ENCODE data around the gene ANKHD1. TPM values are rescaled to one million over a fixed set of nuclear protein-coding genes. Genes with fewer than 3 reads are reported as not detected.
A peak's percentile ranks its signal among the peaks of the same experiment; 100 is the strongest.

The ANKHD1 gene
- total and polyA plus RNA-seq, 2 donors from 2014 or later: 26.4 to 130 TPM

GRCh38 chr5:140356853-140357725 is 44.5 kb upstream of the ANKHD1 start:
- H3K27me3 ChIP-seq (ENCODE audit: control insufficient read depth, insufficient read depth, low read length): no peaks in the 10 kb centered on the region
- intact Hi-C loops (cut with DNase I): no loop called here
- H3K9me3 ChIP-seq (ENCODE audit: control insufficient read depth in 2 of 3, insufficient read depth in 1 of 3, low read length in 3 of 3): no peaks in the 10 kb centered on the region
- peak overlapping the region in 1 of 3 donors; percentile 36 for H3K4me3 ChIP-seq (ENCODE audit: low read length in 3 of 3)
- no peak overlapping the region for H3K9ac ChIP-seq (ENCODE audit: low read length in 3 of 3)
- no peak for FAIRE-seq
- H3K27ac ChIP-seq (ENCODE audit: low read depth in 2 of 2, low read length in 2 of 2): no peak overlapping the region
- H3K4me1 ChIP-seq (ENCODE audit: control insufficient read depth in 2 of 3, insufficient read depth in 2 of 3, low read depth in 1 of 3, low read length in 3 of 3): peaks cover 0 to 2% (median 0%) of the 10 kb centered on the region in 3 donors
- peak in 1 of 5 donors; percentile 86 for DNase-seq
- no peak for TF ChIP-seq CTCF (IDR thresholded peaks at IDR 0.05; ENCODE audit: borderline replicate concordance, extremely low read depth, insufficient read depth)
- H3K36me3 ChIP-seq (ENCODE audit: control insufficient read depth in 2 of 3, insufficient read depth in 3 of 3, low read length in 3 of 3): no peaks in the 10 kb centered on the region

- TF ChIP-seq CTCF (IDR thresholded peaks at IDR 0.05; ENCODE audit: borderline replicate concordance, extremely low read depth, insufficient read depth): peak; percentile 89
Observed at GRCh38 chr5:140357726-140358093, 43.9 kb upstream of the ANKHD1 start.

GRCh38 chr5:140358738-140359310 is 42.8 kb upstream of the ANKHD1 start:
- no peaks in the 10 kb centered on the region for H3K9me3 ChIP-seq (ENCODE audit: control insufficient read depth in 2 of 3, insufficient read depth in 1 of 3, low read length in 3 of 3)
- H3K36me3 ChIP-seq (ENCODE audit: control insufficient read depth in 2 of 3, insufficient read depth in 3 of 3, low read length in 3 of 3): no peaks in the 10 kb centered on the region
- H3K4me3 ChIP-seq (ENCODE audit: low read length in 3 of 3): no peak overlapping the region
- H3K4me1 ChIP-seq (ENCODE audit: control insufficient read depth in 2 of 3, insufficient read depth in 2 of 3, low read depth in 1 of 3, low read length in 3 of 3): peaks cover 0 to 10% (median 6%) of the 10 kb centered on the region in 3 donors
- TF ChIP-seq CTCF (IDR thresholded peaks at IDR 0.05; ENCODE audit: borderline replicate concordance, extremely low read depth, insufficient read depth): peak; percentile 14
- DNase-seq (peak in 2 of 5 donors; percentile 31 to 51), FAIRE-seq (no peak)
- no peak overlapping the region for H3K9ac ChIP-seq (ENCODE audit: low read length in 3 of 3)
- no peaks in the 10 kb centered on the region for H3K27me3 ChIP-seq (ENCODE audit: control insufficient read depth, insufficient read depth, low read length)
- H3K27ac ChIP-seq (ENCODE audit: low read depth in 2 of 2, low read length in 2 of 2): no peak overlapping the region
- intact Hi-C loops (cut with DNase I): no loop called here

More at GRCh38 chr5:140357726-140358093, 43.9 kb upstream of the ANKHD1 start:
- FAIRE-seq (no peak), DNase-seq (peak in 4 of 5 donors; percentile 87 to 92 (median 88))
- Histone ChIP-seq H3K36me3 (ENCODE audit: control insufficient read depth in 2 of 3, insufficient read depth in 3 of 3, low read length in 3 of 3) (no peaks in the 10 kb centered on the region), H3K9ac (ENCODE audit: low read length in 3 of 3) (no peak overlapping the region), H3K4me3 (ENCODE audit: low read length in 3 of 3) (peak overlapping the region in 1 of 3 donors; percentile 36), H3K27me3 (ENCODE audit: control insufficient read depth, insufficient read depth, low read length) (no peaks in the 10 kb centered on the region), H3K4me1 (ENCODE audit: control insufficient read depth in 2 of 3, insufficient read depth in 2 of 3, low read depth in 1 of 3, low read length in 3 of 3) (peaks cover 0 to 2% (median 2%) of the 10 kb centered on the region in 3 donors), H3K27ac (ENCODE audit: low read depth in 2 of 2, low read length in 2 of 2) (no peak overlapping the region), H3K9me3 (ENCODE audit: control insufficient read depth in 2 of 3, insufficient read depth in 1 of 3, low read length in 3 of 3) (no peaks in the 10 kb centered on the region)
- intact Hi-C loops (cut with DNase I): no loop called here
